IPS-20b (cell line): ENCODE data around the gene CYTH1.

ENCODE experiments used
- H3K27ac ChIP-seq: one replicate; pipeline ENCODE4 v1.5.1; 2013; ENCODE audit warnings: low read length
- H3K27me3 ChIP-seq: 2 replicates; pipeline ENCODE4 v1.6.1; 2013; ENCODE audit warnings: mild to moderate bottlenecking, low read length, inconsistent platforms; ENCODE audit not compliant: insufficient read depth
- H3K36me3 ChIP-seq: 2 replicates; pipeline ENCODE4 v1.6.1; 2013; ENCODE audit warnings: low read depth, mild to moderate bottlenecking, inconsistent platforms, low read length, moderate library complexity; ENCODE audit not compliant: insufficient read depth
- H3K4me1 ChIP-seq: 2 replicates; pipeline ENCODE4 v1.6.1; 2013; ENCODE audit warnings: mild to moderate bottlenecking, control low read depth, inconsistent platforms, low read length, moderate library complexity; ENCODE audit not compliant: insufficient read depth
- H3K4me3 ChIP-seq: 2 replicates; pipeline ENCODE4 v1.5.1; 2013; ENCODE audit warnings: mild to moderate bottlenecking, low read length, inconsistent platforms
- H3K9ac ChIP-seq: 2 replicates; pipeline ENCODE4 v1.6.1; 2013; ENCODE audit warnings: low read depth, mild to moderate bottlenecking, inconsistent platforms, low read length, moderate library complexity
- H3K9me3 ChIP-seq: 2 replicates; pipeline ENCODE4 v1.6.1; 2013; ENCODE audit warnings: mild to moderate bottlenecking, low read depth, low read length, inconsistent platforms; ENCODE audit not compliant: insufficient read depth

Gene CYTH1

DNA sequence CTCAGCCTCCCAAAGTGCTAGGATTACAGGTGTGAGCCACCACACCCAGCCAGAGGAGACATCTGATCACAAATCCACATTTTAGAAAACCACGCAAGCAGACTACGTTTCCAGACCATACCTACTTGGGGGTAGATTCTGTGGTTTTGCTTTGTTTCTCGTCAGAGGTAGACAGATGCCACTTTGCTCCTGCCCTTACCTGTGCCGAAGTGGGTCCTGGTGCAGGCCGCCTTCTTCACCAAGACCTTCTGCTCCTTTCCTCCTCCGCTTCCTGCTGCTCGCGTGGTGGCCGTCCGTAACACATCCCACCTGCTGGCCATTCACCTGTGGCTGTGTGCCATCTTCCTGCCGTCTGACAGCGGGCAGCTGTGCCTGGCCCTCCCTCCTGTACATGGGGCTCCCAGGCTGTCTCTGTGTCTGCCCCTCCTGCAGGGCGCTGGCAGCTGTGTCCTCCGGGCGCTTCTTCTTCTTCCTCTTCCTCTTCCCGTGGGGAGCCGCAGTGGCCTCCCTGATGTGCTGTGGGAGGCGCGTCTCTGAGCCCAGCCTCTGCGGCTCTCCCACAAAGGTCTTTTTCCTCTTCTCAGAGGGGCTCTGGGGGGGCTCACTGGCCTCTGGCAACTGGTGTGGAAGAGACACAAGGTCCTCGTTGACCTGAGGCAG lies 21.2 kb upstream of the CYTH1 start:
- Histone ChIP-seq H3K4me1 (no peaks in the 10 kb centered on the region), H3K9ac (no peak overlapping the region), H3K9me3 (no peaks in the 10 kb centered on the region), H3K27me3 (no peaks in the 10 kb centered on the region), H3K27ac (no peak overlapping the region), H3K4me3 (no peak overlapping the region), H3K36me3 (peaks cover 91% of the 10 kb centered on the region)

DNA sequence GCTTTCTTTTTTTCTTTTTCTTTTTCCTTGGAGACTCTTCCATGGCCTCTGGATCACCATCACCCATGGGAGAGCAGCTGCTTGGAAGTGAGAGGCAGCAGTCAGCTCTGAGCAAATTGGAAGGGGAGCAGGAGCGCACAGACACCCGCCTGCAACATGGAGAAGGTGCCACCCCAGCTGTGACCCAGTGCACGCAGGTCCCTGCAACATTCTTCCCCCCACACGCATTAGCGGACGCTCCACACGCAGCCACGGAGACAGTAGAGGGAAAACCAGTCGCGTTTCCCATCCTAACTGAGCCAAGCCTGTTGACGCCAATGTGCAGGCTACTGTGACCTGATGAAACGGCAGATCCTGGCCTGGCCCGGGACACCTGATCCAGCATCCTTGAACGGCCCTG lies 20.4 kb upstream of the CYTH1 start:
- H3K9me3 ChIP-seq = no peaks in the 10 kb centered on the region
- no peaks in the 10 kb centered on the region for H3K27me3 ChIP-seq
- H3K36me3 ChIP-seq = peaks cover 91% of the 10 kb centered on the region
- H3K27ac ChIP-seq = no peak overlapping the region
- no peak overlapping the region for H3K4me3 ChIP-seq
- no peak overlapping the region for H3K9ac ChIP-seq
- H3K4me1 ChIP-seq = no peaks in the 10 kb centered on the region

DNA sequence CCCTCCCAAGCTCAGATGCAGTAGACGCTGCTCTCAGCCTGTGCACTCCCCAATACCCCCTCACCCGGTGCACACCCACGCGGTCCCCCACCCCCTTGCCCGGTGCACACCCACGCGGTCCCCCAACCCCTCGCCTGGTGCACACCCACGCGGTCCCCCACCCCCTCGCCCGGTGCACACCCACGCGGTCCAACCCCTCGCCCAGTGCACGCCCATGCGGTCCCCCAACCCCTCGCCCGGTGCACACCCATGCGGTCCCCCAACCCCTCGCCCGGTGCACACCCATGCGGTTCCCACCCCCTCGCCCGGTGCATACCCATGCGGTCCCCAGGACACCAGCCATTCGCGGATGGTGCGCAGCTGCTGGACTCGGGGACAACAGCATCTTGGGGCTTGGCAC lies 19.9 kb upstream of the CYTH1 start:
- no peaks in the 10 kb centered on the region for H3K9me3 ChIP-seq
- peaks cover 91% of the 10 kb centered on the region for H3K36me3 ChIP-seq
- H3K9ac ChIP-seq = no peak overlapping the region
- H3K27ac ChIP-seq = no peak overlapping the region
- H3K4me3 ChIP-seq = no peak overlapping the region
- H3K27me3 ChIP-seq = no peaks in the 10 kb centered on the region
- H3K4me1 ChIP-seq = no peaks in the 10 kb centered on the region

DNA sequence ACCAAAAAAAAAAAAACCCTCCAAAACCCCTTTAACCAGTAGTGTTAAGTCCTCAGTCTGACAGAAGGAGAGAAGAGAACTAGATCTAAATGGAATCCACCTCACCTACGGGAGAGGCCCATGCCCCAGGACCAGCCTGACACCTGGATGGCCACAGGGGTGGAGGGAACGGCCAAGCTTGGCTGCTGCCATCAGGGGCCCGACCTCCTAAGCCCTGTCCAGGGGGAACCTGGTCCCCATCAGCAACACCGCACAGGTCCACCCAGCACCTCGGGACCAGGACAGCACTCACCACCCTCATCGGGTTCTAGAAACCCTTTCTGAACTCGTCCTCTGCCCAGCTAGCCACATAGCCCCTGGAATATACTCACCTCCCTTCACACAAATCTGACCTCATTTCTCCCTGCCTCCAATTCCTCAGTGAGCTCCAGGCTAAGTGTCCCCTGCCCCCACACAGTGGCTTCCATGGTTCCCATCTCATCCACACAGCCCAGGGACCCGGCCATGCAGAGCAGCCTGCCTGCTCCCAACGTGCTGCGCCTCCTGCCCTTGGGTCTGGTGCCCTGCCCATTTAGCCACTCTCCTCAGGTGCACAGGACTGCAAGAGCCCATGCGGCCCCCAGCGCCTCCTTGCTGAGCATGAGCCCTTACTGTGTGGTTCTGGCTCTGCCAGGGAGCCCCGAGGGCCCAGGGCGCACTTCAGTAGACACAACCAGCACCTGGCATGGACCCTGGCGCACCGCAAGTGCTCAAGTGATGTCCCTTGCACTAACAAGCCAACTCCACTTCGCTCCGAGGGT lies 18.3 kb upstream of the CYTH1 start:
- Histone ChIP-seq H3K27me3 (no peaks in the 10 kb centered on the region), H3K9me3 (no peaks in the 10 kb centered on the region), H3K4me3 (no peak overlapping the region), H3K36me3 (peaks cover 91% of the 10 kb centered on the region), H3K9ac (no peak overlapping the region), H3K27ac (no peak overlapping the region), H3K4me1 (no peaks in the 10 kb centered on the region)

DNA sequence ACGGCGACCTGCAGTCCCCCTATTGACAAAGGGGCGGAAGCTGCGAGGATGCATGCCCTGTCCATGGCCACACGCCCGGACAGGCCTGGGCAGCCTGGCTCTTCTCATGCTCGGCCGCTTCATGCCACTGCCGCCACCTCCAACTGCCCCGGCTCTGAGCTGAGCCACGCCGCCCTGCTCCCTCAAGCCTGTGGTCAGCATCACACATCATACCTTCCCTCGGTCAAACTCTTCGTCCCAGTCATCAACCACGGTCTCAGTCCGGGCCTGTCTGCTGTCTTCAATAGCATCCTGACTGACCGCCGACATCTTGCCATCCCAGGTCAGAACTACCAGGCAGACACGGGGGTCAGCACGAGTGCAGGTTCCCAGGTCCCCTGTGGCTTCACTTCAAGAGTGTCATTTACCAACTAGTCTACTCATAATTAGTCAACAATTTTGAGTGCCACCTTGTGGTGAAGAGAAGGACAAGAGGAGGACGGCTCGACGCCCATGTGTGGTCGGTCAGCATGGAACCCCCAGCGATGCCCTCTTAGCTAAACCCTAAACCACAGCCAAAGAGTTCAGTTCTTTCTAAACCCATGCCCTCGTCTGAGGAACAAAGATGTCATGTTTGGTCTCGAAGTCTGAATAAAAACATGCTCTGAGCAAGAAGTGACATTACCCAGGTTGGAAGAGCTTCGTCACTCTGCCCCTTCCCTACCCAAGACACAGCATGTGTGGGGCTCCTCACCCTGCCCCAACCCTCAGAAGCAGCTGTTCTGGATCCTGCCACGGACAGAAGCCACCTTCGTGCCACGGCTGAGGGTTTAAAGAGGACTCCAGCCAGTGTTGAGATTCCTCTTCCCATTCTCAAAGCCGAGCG lies 16.9 kb upstream of the CYTH1 start:
- Histone ChIP-seq H3K27me3 (no peaks in the 10 kb centered on the region), H3K27ac (no peak overlapping the region), H3K4me1 (no peaks in the 10 kb centered on the region), H3K4me3 (no peak overlapping the region), H3K36me3 (peaks cover 91% of the 10 kb centered on the region), H3K9ac (no peak overlapping the region), H3K9me3 (no peaks in the 10 kb centered on the region)

DNA sequence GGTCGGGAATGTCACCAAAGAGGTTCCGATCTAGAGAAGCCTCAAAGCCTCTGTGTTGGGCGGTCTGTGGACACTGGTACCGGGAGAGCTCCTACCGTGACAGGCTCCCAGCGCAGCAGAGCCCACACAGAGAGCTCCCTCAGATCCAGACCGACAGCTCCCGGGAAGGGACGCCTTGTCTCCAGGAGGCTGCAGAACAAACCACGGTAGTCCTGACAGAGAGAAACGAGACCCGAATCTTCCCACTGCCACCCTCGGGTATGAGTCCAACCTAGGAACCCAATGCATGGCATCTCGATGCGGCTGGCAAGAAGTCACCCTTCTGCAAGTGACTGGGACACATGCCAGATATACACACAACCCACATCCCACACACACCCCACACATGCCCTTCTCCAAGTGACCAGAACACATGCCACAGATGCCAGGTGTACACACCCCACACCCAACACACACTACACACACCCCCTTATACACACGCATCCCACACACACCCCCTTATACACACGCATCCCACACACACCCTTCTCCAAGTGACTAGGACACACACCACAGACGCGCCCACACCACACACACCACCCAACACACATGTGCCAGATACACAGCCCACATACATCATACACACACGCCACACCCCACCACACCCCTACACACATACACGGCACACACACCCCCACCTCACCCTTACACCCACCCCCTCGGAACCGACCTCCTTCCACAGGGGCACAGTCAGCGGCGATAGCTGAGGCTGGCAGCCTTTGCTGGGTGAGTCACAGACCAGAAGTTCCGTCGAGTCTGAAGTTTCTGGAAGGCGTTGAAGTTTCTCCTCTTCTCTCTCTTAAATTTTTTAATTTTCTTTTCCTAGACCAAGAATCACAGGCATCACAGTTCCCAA lies 15.9 kb upstream of the CYTH1 start:
- no peak overlapping the region for H3K9ac ChIP-seq
- H3K27me3 ChIP-seq = no peaks in the 10 kb centered on the region
- no peak overlapping the region for H3K27ac ChIP-seq
- H3K9me3 ChIP-seq = no peaks in the 10 kb centered on the region
- no peak overlapping the region for H3K4me3 ChIP-seq
- peaks cover 88% of the 10 kb centered on the region for H3K36me3 ChIP-seq
- no peaks in the 10 kb centered on the region for H3K4me1 ChIP-seq

DNA sequence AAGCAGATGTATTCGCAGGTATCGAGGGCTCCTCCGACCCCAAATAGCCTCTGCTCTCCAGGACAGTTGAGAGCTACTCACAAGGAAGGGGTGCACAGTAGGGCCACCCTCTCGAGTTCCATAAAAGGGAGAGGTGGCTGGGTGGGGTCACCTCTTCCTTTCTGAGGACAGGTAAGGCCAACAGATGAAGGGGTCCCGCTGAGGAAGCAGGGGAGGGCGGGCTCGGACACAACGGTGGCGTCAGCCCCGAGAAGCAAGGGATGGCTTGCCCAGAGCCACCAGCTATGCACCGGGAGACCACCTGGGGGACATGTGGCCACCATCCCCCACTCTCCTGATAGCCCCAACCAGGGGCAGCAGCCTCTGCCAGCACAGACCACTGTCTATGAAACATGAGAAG lies 15.1 kb upstream of the CYTH1 start:
- Histone ChIP-seq H3K9ac (no peak overlapping the region), H3K36me3 (peaks cover 84% of the 10 kb centered on the region), H3K4me1 (no peaks in the 10 kb centered on the region), H3K4me3 (no peak overlapping the region), H3K27ac (no peak overlapping the region), H3K27me3 (no peaks in the 10 kb centered on the region), H3K9me3 (no peaks in the 10 kb centered on the region)

DNA sequence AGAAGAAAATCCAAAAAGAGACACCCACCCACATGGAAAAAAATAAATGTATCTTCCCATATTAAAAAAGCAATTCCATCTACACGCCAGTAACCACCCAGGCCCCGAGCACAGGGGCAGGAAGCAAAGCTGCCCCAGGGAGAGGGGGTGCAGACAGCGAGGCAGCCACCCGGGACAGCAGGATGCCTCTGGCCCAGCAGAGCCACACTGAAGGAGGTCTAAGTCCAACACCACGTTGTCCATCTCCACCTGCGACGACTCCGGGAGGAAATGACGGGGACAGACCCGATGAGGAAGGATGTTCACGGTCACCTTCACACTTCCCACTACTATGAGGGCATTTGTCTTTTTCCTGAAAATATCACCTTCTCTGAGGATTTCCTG lies 14.4 kb upstream of the CYTH1 start:
- Histone ChIP-seq H3K9ac (no peak overlapping the region), H3K27me3 (no peaks in the 10 kb centered on the region), H3K4me1 (no peaks in the 10 kb centered on the region), H3K27ac (no peak overlapping the region), H3K4me3 (no peak overlapping the region), H3K9me3 (no peaks in the 10 kb centered on the region), H3K36me3 (peaks cover 87% of the 10 kb centered on the region)

DNA sequence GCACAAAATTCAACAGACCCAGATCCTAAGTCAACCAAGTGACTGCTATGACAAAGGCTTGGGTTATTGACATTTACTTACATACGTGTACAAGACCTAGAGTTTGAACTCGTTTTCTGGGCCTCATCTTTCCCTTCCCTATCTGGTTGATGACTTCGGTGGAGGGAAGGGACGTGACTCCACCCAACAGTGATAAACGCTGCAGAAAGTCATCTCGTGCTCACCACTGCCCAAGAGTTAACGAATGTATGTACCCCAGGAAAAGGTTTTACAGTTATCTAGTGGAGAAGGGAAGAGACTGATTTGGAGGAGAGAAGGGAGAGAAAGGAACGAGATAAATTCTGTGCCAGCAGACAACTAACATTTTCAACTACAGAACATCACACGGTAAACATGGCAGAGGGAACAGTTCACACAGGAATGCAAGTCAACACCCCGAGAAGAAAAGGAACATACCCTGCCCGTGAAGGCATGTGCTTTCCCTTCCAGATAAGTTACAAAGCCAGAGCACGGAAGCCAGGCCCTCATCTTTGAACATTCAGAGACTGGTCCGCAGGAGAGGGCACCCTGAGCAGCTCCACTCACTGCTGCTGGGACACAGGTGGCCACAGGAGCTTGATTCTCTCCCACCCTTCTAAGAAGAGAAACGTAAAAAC lies 13.9 kb upstream of the CYTH1 start:
- no peak overlapping the region for H3K4me3 ChIP-seq
- H3K36me3 ChIP-seq = peaks cover 84% of the 10 kb centered on the region
- H3K4me1 ChIP-seq = no peaks in the 10 kb centered on the region
- H3K27me3 ChIP-seq = no peaks in the 10 kb centered on the region
- no peaks in the 10 kb centered on the region for H3K9me3 ChIP-seq
- H3K27ac ChIP-seq = no peak overlapping the region
- H3K9ac ChIP-seq = no peak overlapping the region

DNA sequence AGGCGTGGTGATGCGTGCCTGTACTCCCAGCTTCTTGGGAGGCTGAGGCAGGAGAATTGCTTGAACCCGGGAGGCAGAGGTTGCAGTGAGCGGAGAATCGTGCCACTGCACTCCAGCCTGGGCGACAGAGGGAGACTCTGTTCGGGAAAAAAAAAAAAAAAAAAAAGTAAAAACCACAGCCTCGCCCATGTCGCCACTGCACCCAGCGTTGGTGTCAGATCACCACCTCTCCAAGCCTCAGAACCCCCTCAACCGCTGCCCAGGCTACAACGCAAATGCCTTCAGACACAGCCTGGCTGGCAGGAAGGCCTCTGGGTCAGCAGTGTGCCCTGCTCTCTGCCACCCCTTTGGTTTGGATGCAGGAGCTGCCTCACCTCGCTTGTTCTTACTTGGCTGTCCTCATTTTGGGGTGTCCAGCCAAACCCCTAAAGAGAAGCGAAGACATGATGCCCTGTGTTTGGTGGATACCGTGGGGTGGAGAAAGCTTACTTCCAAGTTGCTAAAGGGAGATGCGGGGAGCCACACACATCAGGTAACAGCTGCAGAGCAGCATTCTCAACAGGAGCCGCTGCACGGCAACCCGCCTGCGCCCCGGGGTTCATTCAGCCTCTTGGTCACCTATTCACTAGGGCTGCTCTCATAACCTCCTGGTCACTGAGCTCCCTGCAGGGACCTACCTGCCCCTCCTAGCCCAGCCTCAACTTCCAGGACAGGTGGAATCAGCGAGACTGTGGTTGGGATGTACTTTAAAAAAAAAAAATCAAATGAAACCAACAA lies 13.0 kb upstream of the CYTH1 start:
- Histone ChIP-seq H3K4me1 (no peaks in the 10 kb centered on the region), H3K4me3 (no peak overlapping the region), H3K27ac (no peak overlapping the region), H3K27me3 (no peaks in the 10 kb centered on the region), H3K9me3 (no peaks in the 10 kb centered on the region), H3K9ac (no peak overlapping the region), H3K36me3 (peaks cover 77% of the 10 kb centered on the region)
